HG03439 (cell line): ENCODE measurements around the gene UBE2I.

Source experiments
- ATAC-seq: cut with Tn5 transposase; IDR thresholded peaks from one replicate; pipeline ENCODE4 v1.9.1; 2021; ENCODE audit warnings: mild to moderate bottlenecking, moderate library complexity; ENCODE audit not compliant: unreplicated experiment

Gene UBE2I

GRCh38 chr16:1277151-1277598 is 32.3 kb upstream of the UBE2I start:
- ATAC-seq = no peak

- ATAC-seq = no peak
Measured at GRCh38 chr16:1277617-1278282, 31.7 kb upstream of the UBE2I start.

- ATAC-seq = no peak
Measured at GRCh38 chr16:1278477-1278876, 31.0 kb upstream of the UBE2I start.

- ATAC-seq = no peak
Measured at GRCh38 chr16:1279081-1279944, 30.1 kb upstream of the UBE2I start.

GRCh38 chr16:1279945-1280589 is 29.4 kb upstream of the UBE2I start:
- no peak for ATAC-seq

- no peak for ATAC-seq
Measured at GRCh38 chr16:1280783-1281182, 28.7 kb upstream of the UBE2I start.

- ATAC-seq = no peak
Measured at GRCh38 chr16:1281517-1281916, 27.9 kb upstream of the UBE2I start.

GRCh38 chr16:1282324-1282973 is 27.0 kb upstream of the UBE2I start:
- no peak for ATAC-seq

- ATAC-seq = no peak
Measured at GRCh38 chr16:1283296-1283695, 26.1 kb upstream of the UBE2I start.

- no peak for ATAC-seq
Measured at GRCh38 chr16:1283996-1284616, 25.3 kb upstream of the UBE2I start.

GRCh38 chr16:1285669-1286512 is 23.5 kb upstream of the UBE2I start:
- no peak for ATAC-seq

- ATAC-seq = no peak
Measured at GRCh38 chr16:1286513-1287094, 22.8 kb upstream of the UBE2I start.

- no peak for ATAC-seq
Measured at GRCh38 chr16:1287982-1288670, 21.3 kb upstream of the UBE2I start.

GRCh38 chr16:1288813-1289476 is 20.5 kb upstream of the UBE2I start:
- ATAC-seq = no peak

- no peak for ATAC-seq
Measured at GRCh38 chr16:1289477-1289866, 20.0 kb upstream of the UBE2I start.

- ATAC-seq = no peak
Measured at GRCh38 chr16:1290063-1290501, 19.4 kb upstream of the UBE2I start.

- no peak for ATAC-seq
Measured at GRCh38 chr16:1290860-1291575, 18.4 kb upstream of the UBE2I start.

GRCh38 chr16:1291576-1291974 is 17.9 kb upstream of the UBE2I start:
- ATAC-seq = no peak
